Liver (tissue), 3 donors: ENCODE data around the gene GTPBP3.

ENCODE experiments used
- CTCF ChIP-seq: fragments of 150-350 bp; IDR thresholded peaks from 2 replicates; pipeline ENCODE4 v1.5.1; 2017; ENCODE audit warnings: improper control_type of control experiment, low read depth, low read length; ENCODE audit not compliant: missing input control
- EGR1 ChIP-seq, 2 donors: IDR thresholded peaks; 2 replicates each; pipeline ENCODE4 v1.6.1; 2016 to 2018; ENCODE audit warnings: antibody characterized with exemption in 2 of 2, low read depth in 2 of 2
- HNF4A ChIP-seq, 2 donors: conservative IDR thresholded peaks; 2 replicates each; pipeline ENCODE4 v1.6.1; 2016; ENCODE audit warnings: antibody characterized with exemption in 2 of 2, mild to moderate bottlenecking in 2 of 2
- donor health status: healthy.
- donor health status: healthy.

GRCh38 chr19:17390665-17391370, 53.5 kb downstream of the GTPBP3 start:
- TF ChIP-seq CTCF: peak; percentile 48
- TF ChIP-seq EGR1 (IDR thresholded peaks at IDR 0.05; ENCODE audit: low read depth in 2 of 2): no peak
- TF ChIP-seq HNF4A (conservative IDR thresholded peaks at IDR 0.05): no peak
